GM12873 (cell line): ENCODE measurements around the gene CDCA3.

Experiments
- CTCF ChIP-seq: IDR thresholded peaks from 2 replicates; pipeline ENCODE4 v1.5.1; 2012; ENCODE audit warnings: low read depth, mild to moderate bottlenecking, moderate library complexity, low read length, control low read depth; ENCODE audit not compliant: insufficient read depth; ENCODE audit errors: missing control alignments

CDCA3 gene

DNA sequence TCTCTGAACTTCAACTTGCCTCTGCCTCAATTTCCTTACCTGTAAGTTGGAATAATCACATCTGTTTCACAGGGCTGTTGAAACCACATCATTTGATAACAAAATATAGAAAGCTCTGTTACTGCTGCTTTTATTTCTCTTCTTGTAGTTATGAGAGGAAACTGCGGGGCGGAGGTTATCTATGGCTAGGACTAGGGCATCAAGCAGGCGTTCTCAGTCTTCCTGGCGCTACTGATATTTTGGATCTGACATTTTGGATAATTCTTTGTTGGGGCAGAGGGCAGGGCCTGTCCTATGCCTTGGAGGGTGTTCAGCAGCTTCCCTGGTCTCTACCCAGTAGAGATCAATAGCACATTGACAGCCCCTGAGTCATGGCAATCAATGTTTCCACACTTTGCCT is 19.0 kb downstream of the CDCA3 start:
- no peak for TF ChIP-seq CTCF

- TF ChIP-seq CTCF, result no peak
These were observed 19.6 kb downstream of the CDCA3 start for GRCh38 chr12:6831450-6831995.

DNA sequence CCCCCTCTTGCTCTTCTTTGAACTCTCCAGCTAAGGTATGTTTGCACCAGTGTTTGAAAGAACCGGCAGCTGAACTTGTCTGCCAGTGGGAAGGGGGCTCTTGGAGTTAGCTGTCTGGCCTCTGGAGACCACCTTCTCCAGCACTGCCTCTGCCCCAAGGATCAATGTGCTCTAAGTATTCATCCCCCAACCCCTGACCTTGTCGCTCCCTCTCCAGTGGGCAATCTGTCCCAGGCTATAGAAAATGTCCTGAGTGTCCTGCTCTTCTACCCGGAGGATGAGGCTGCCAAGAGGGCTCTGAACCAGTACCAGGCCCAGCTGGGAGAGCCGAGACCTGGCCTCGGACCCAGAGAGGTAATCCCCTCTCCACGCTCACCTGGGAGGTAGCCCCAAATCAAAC is 20.1 kb downstream of the CDCA3 start:
- no peak for TF ChIP-seq CTCF

GRCh38 chr12:6830286-6830890 is 20.7 kb downstream of the CDCA3 start:
- no peak for TF ChIP-seq CTCF

GRCh38 chr12:6829536-6830220 is 21.4 kb downstream of the CDCA3 start:
- peak; percentile 14 for TF ChIP-seq CTCF

DNA sequence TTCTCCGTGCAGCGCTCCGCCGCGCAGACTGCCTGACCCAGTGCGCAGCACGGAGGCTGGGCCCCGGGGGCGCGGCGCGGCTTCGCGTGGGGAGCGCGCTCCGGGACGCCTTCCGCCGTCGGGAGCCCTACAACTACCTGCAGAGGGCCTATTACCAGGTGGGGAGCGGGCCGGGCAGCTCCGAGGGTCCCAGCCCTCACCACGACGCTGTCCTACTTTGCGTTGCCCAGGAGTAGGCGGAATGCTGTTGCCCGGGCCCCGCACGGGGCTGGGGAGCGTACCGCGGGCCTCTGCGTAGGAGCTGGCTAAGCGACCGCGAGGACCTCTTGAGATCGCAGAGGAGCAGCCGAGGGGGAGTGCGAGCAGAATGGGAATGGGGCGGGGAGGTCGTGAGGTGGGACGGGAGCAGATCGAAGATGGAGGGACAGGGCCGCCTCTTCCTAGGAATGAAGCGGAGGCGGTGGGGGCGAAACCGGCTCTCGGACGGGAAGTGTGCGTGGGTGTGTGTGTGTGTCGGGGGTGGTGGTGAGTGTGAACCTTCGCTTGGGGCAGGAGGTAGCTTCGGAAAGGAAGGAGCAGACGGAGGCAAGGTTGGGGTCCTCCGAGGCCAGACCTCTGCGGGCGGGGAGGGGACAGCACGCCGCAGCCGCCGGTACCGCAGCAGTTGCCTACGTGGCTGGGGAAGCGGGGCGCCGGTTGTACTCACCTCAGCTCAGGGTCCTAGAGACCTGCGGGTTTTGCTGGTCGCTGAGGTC is 22.1 kb downstream of the CDCA3 start:
- TF ChIP-seq CTCF, result no peak
